Measurements from ENCODE around the gene PPM1F.

GRCh38 chr22:21984793-21985192 lies 32.1 kb upstream of the PPM1F start:
- no peak for TF ChIP-seq CTCF (IDR thresholded peaks at IDR 0.05; ENCODE audit: insufficient read depth, low read length, poor library complexity, severe bottlenecking)
- no peak for TF ChIP-seq EZH2phosphoT487 (conservative IDR thresholded peaks at IDR 0.05; ENCODE audit: low read length)

Measured in SU-DHL-6 (cell line).